ENCODE data around the gene GLP1R.

The GLP1R gene

DNA sequence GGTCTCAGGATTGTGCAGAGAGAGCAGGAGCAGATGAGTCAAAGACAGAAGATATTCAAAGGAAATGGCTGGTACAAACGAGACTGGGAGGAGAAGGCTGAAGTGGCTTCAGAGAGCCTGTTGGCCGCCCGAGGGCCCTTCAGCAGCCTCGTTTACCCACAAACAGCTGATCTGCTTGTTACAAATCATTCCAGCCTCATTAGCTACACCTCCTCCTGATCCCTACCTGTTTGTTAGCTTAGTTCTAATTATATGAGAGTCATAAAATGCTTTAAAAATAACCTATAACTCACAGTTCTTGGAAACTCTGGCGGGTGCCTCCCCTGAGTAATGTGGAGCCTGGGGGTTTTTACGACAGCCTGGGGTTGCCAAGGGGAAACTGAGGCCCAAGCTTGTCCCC is 12.6 kb downstream of the GLP1R start:
- Histone ChIP-seq H3K4me3 (replicated peaks; ENCODE audit: low read depth, low read length) (no peak overlapping the region), H3K27me3 (replicated peaks; ENCODE audit: control insufficient read depth, insufficient read depth, low read length) (no peaks in the 10 kb centered on the region; the same call in none of the 2 replicates), H3K36me3 (ENCODE audit: control insufficient read depth, insufficient read depth, low read length) (no peaks in the 10 kb centered on the region)
- DNase-seq (ENCODE audit: extremely low read depth, insufficient read length), result no peak
- TF ChIP-seq, protein P1, sequence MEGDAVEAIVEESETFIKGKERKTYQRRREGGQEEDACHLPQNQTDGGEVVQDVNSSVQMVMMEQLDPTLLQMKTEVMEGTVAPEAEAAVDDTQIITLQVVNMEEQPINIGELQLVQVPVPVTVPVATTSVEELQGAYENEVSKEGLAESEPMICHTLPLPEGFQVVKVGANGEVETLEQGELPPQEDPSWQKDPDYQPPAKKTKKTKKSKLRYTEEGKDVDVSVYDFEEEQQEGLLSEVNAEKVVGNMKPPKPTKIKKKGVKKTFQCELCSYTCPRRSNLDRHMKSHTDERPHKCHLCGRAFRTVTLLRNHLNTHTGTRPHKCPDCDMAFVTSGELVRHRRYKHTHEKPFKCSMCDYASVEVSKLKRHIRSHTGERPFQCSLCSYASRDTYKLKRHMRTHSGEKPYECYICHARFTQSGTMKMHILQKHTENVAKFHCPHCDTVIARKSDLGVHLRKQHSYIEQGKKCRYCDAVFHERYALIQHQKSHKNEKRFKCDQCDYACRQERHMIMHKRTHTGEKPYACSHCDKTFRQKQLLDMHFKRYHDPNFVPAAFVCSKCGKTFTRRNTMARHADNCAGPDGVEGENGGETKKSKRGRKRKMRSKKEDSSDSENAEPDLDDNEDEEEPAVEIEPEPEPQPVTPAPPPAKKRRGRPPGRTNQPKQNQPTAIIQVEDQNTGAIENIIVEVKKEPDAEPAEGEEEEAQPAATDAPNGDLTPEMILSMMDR (IDR thresholded peaks at IDR 0.05; ENCODE audit: insufficient read depth, low read length, poor library complexity, severe bottlenecking), result no peak

DNA sequence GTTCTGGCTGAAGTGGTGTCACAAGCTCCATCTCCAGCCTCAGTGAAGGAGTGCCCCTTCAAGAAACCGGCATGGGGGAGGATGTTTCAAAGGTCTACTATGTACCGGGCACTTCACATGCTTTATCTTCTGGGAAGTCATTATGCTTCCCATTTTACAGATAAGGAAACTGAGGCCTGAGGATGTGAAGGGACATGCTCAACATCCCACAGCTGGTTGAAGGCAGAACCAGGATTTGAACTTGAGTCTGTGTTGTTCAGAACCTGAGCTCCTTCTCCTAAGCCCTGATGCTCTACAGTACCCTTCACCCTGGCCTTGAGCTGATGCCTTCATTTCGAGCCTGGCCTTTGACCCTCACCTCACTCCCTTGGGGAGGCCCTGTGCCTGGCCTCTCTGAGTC is 13.0 kb downstream of the GLP1R start:
- Histone ChIP-seq H3K36me3 (ENCODE audit: control insufficient read depth, insufficient read depth, low read length) (no peaks in the 10 kb centered on the region), H3K27me3 (replicated peaks; ENCODE audit: control insufficient read depth, insufficient read depth, low read length) (no peaks in the 10 kb centered on the region; the same call in none of the 2 replicates), H3K4me3 (replicated peaks; ENCODE audit: low read depth, low read length) (no peak overlapping the region)
- DNase-seq (ENCODE audit: extremely low read depth, insufficient read length), result no peak
- TF ChIP-seq, protein P1 (IDR thresholded peaks at IDR 0.05; ENCODE audit: insufficient read depth, low read length, poor library complexity, severe bottlenecking), result no peak

DNA sequence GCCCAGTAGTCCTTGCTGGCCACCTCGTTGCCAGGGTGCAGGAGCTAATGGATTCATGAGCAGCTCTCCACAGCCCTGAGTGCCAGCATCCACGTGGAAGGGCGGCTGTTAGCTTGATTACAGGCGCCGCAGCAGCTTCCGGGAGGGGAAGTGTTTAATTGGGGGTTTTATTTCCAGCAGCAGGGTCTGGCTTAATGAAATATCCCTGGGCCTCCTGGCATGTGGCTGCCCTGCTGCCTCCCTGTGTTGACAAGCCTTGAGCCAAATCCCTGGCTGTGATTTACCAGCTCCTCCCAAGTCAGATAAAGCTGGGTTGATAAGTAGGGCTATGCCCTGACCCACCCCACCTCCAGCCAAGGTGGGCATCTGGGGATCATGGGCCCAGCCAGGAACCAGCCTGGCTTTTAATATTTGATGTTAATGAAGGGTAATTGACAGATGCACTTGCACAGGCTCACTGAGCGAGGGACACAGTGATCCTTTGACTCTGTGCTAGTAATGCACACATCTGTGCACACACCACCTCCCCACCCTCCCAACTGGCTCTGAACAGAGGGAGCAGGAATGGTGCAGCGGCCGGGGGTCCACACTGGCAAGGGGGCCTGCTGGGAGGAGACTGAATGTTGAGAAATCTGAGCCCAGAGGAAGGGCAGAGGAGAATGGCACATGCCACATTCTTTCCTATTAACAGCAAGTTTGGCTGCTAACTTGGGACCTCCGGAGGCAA is 13.6 kb downstream of the GLP1R start:
- DNase-seq (ENCODE audit: extremely low read depth, insufficient read length), result no peak
- no peaks in the 10 kb centered on the region; the same call in none of the 2 replicates for H3K27me3 ChIP-seq (replicated peaks; ENCODE audit: control insufficient read depth, insufficient read depth, low read length)
- H3K36me3 ChIP-seq (ENCODE audit: control insufficient read depth, insufficient read depth, low read length), result no peaks in the 10 kb centered on the region
- TF ChIP-seq, protein P1 (IDR thresholded peaks at IDR 0.05; ENCODE audit: insufficient read depth, low read length, poor library complexity, severe bottlenecking), result no peak
- H3K4me3 ChIP-seq (replicated peaks; ENCODE audit: low read depth, low read length), result no peak overlapping the region

DNA sequence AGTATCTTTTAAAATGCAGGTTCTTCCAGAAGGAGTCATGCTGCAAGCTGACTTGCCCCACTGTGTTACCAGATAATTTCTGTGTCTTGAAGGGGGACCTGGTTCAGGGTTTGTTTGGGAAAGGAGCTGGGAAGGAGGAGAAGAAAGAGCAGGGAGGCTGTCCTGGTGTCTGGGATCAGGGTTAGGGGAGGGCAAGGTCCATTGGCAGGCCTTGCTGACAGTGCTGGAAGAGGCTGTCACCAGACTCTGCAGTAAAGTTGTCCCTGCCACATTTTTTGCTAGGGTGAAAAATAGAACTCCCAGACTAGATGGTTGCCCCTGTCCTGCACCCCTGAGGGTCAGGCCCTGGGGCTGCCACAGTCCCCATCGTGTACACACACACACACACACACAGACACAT is 14.9 kb downstream of the GLP1R start:
- DNase-seq (ENCODE audit: extremely low read depth, insufficient read length), result no peak
- TF ChIP-seq, protein P1 (IDR thresholded peaks at IDR 0.05; ENCODE audit: insufficient read depth, low read length, poor library complexity, severe bottlenecking), result no peak
- H3K27me3 ChIP-seq (replicated peaks; ENCODE audit: control insufficient read depth, insufficient read depth, low read length), result no peaks in the 10 kb centered on the region; the same call in none of the 2 replicates
- no peak overlapping the region for H3K4me3 ChIP-seq (replicated peaks; ENCODE audit: low read depth, low read length)
- no peaks in the 10 kb centered on the region for H3K36me3 ChIP-seq (ENCODE audit: control insufficient read depth, insufficient read depth, low read length)

DNA sequence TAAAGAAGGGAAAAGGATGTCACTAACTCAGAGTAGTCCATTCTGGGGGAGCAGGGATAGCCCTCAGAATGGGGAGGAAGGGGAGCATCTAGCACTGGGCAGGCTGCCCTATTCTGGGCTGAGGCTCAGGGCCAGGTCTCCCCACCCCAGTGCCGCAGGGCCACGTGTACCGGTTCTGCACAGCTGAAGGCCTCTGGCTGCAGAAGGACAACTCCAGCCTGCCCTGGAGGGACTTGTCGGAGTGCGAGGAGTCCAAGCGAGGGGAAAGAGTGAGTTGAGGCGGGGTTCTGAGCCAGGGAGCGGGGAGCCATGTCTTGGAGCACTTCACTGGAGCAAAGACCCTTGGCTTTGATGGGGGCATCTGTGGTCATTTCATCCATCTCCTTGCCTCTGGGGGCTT is 17.0 kb downstream of the GLP1R start:
- DNase-seq (ENCODE audit: extremely low read depth, insufficient read length), result no peak
- Histone ChIP-seq H3K36me3 (ENCODE audit: control insufficient read depth, insufficient read depth, low read length) (no peaks in the 10 kb centered on the region), H3K27me3 (replicated peaks; ENCODE audit: control insufficient read depth, insufficient read depth, low read length) (no peaks in the 10 kb centered on the region; the same call in none of the 2 replicates), H3K4me3 (replicated peaks; ENCODE audit: low read depth, low read length) (no peak overlapping the region)
- TF ChIP-seq, protein P1 (IDR thresholded peaks at IDR 0.05; ENCODE audit: insufficient read depth, low read length, poor library complexity, severe bottlenecking), result no peak

Measured in GM06990 (cell line).